ENCODE results near the gene DNAJC16. TPM values are rescaled to one million over a fixed set of nuclear protein-coding genes. Genes with fewer than 3 reads are reported as not detected.

Gene DNAJC16
- total RNA-seq, 2 experiments from 2014 or later: 7.1 to 9.8 TPM

DNA sequence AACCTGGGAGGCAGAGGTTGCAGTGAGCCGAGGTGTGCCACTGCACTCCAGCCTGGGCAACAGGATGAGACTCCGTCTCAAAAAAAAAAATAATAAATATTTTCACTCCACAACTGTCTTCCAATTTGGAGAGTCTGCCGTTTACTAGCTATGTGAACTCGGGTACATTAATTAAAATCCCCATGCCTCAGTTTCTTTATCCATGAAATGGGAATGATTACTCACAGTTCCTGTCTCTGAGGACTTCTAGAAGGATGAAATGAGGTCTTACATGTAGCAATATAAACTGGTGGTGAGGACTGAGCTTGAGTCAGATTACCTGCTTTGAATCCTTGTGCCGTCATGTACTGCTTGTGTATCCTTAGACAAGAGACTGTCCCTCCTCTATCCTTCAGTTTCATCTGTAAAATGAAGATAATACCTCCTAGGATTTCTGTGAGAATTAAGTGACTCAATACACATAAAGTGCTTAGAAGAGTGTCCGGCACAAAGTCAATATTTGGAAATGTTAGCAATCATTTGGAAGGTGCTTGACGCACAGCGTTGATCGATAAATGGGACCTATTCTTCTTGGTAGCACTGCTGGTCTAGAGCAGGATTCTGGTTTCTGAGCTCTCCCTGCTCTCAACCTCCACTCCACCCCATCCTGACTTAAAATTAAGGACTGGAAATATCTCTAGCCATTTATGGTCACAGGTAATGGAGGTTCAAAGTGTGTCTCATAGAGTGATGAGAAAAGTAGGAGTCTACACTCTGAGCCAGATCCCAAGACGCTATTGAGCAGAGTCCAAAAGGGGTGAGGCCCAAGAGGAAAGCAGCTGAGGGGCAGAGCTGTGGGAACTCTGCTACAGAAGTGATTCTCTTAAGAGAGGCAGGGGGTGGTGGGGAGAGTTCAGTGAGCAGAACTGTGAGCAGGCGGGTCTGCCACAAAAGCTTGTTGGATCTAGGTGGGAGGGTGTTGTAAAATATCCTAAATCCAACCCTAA lies 79.0 kb downstream of the DNAJC16 start:
- no peak overlapping the region for H3K27ac Mint-ChIP-seq
- H3K27me3 Mint-ChIP-seq (ENCODE audit: low read depth): no peaks in the 10 kb centered on the region
- CTCF ChIA-PET: no interaction called here
- no peaks in the 10 kb centered on the region for H3K36me3 Mint-ChIP-seq (ENCODE audit: low read depth)
- intact Hi-C loops (cut with micrococcal nuclease): no loop called here
- peaks cover 9% of the 10 kb centered on the region for H3K4me1 Mint-ChIP-seq (ENCODE audit: low read depth)
- no peak overlapping the region for H3K4me3 Mint-ChIP-seq
- no peak for DNase-seq
- H3K9me3 Mint-ChIP-seq: no peaks in the 10 kb centered on the region

DNA sequence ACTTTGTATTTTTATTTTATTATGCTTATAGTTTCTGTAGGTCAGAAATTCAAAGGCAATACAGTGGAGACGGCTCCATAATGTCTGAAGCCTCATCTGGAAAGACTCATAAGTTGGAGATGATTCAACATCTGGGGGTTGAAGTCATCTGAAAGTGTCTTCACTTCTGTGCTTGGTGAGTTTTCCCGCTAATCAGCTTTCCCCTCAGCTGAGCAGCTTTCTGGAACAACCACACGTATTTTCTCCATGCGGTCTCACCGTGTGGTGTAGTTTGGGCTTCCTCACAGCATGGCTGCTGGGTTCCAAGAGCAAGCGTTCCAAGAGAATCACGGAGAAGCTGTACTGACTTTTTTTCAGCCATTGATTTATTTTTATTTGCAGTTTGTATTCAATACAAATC lies 83.0 kb downstream of the DNAJC16 start:
- Mint-ChIP-seq H3K36me3 (ENCODE audit: low read depth) (no peaks in the 10 kb centered on the region), H3K4me3 (no peak overlapping the region), H3K9me3 (no peaks in the 10 kb centered on the region), H3K27me3 (ENCODE audit: low read depth) (no peaks in the 10 kb centered on the region), H3K27ac (no peak overlapping the region), H3K4me1 (ENCODE audit: low read depth) (no peaks in the 10 kb centered on the region)
- CTCF ChIA-PET: no interaction called here
- no peak for DNase-seq
- intact Hi-C loops (cut with micrococcal nuclease): loop anchor here (10.0 kb wide), 1 partner anchor 195 kb away; no protein-coding TSS in a partner anchor

DNA sequence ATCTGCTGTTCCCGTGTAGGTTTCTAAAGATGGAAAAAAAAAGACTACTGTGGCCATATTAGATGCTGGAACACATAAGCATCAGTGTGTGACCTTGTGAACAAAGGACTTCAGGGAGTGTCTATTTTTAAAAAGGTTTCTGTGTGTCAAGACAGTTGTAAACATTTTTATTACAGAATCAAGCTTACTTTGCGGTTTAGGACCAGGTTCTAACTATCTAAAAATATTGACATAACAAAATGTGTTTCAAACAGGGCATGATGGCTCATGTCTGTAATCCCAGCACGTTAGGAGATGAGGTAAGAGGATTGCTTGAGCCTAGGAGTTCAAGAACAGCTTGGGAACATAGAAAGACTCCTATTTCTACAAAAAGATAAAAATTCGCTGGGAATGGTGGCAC lies 83.5 kb downstream of the DNAJC16 start:
- CTCF ChIA-PET: no interaction called here

DNA sequence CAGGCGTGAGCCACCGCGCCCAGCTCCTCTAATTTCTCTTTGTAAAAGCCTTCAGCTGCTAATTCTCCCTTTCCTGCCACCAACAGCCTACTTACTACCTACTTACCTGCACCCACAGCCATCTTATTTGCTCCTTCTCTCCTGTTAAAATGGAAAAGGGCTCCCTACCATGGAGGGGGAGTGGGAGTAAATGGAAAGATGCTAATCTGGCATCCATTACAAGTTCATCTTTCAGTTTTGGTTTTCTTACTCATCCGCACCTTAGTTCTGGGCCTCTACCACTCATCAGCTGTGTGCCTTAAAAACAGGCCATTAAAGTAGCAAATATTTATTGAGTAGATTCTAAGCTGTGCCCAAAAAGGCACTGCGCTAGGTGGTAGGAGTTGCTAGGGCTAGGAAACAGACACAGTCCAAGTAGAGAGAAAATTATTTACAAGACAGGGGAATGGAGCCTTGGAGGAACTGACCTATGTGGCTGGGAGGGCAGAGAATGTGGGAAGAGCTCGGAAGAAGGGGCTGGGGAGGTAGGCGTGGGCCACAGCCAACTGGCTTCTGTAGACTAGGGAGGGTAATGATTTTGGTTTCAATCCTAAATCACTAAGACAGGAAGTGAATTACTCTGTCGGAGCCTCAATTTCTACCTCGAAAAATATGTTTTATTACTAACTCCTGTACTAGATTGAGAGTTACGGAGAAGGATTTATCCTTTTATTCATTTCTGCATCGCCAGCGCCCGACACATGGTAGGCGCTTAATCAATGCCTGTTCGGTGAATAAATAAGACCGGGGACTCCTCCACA lies 89.9 kb downstream of the DNAJC16 start:
- intact Hi-C loops (cut with micrococcal nuclease): loop anchor here (1.0 to 10.0 kb wide), 10 partner anchors 13 to 752 kb away; partner anchors contain the start of genes DNAJC16 and PLEKHM2
- CTCF ChIA-PET: no interaction called here
- Mint-ChIP-seq H3K27ac (peak overlapping the region; percentile 93), H3K27me3 (ENCODE audit: low read depth) (no peaks in the 10 kb centered on the region), H3K4me3 (peak overlapping the region; percentile 90), H3K36me3 (ENCODE audit: low read depth) (peaks cover 4% of the 10 kb centered on the region), H3K4me1 (ENCODE audit: low read depth) (peaks cover 37% of the 10 kb centered on the region), H3K9me3 (no peaks in the 10 kb centered on the region)
- DNase-seq: no peak

More for the DNA sequence above, 83.5 kb downstream of the DNAJC16 start:
- H3K4me3 Mint-ChIP-seq: no peak overlapping the region
- H3K9me3 Mint-ChIP-seq: no peaks in the 10 kb centered on the region
- intact Hi-C loops (cut with micrococcal nuclease): loop anchor here (10.0 kb wide), 1 partner anchor 195 kb away; no protein-coding TSS in a partner anchor
- H3K4me1 Mint-ChIP-seq (ENCODE audit: low read depth): no peaks in the 10 kb centered on the region
- no peaks in the 10 kb centered on the region for H3K27me3 Mint-ChIP-seq (ENCODE audit: low read depth)
- H3K36me3 Mint-ChIP-seq (ENCODE audit: low read depth): no peaks in the 10 kb centered on the region
- H3K27ac Mint-ChIP-seq: no peak overlapping the region
- no peak for DNase-seq

DNA sequence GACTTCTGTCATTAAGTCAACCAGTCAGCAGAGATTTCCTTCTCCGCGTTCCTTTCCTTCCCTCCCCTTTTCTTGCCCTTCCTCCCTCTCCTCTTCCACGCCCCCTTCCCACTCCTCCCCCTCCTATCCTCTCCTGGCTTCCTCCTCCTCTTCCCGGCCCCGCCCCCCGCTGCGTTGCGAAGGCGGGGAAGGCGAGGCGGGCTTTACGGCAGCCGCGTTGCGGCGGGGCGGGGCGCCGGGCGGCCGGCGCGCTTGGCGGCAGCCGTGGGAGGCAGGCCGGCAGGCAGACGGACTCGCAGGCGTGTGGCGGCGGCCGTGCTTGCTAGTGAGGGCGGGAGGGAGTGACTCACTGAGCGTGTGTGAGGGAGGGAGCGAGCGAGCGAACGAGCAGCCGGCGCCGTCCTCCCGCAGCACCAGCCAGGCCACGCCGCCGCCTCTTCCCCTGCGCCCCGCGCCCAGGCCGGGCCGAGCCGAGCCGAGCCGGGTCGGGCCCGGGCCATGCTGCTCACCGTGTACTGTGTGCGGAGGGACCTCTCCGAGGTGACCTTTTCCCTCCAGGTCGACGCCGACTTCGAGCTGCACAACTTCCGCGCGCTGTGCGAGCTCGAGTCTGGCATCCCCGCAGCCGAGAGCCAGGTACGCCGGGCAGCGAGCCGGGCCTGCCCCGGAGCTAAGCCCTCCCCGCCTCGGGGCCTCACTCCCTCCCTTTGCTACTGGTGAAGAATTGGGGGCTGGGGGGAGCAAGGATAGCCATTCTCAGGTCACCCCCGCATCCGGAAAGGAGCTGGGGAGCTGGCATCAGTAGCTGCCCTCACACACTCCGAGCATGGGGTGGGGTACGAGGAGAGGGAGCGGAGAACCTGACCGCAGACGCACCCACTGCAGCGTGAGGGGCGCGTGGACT lies 90.8 kb downstream of the DNAJC16 start, which contains the start of gene DDI2:
DDI2 (plus strand) TSS at position 286 of the 904 bp plus-strand sequence; CDS start at position 499, 213 bp downstream.
- intact Hi-C loops (cut with micrococcal nuclease): loop anchor here (1.0 to 10.0 kb wide), 11 partner anchors 14 to 751 kb away; partner anchors contain the start of genes DNAJC16 and PLEKHM2
- Mint-ChIP-seq H3K4me3 (peak within 1 kb of the TSS; percentile 90), H3K27me3 (ENCODE audit: low read depth) (no peaks in the 10 kb centered on the region), H3K27ac (peak within 1 kb of the TSS; percentile 93), H3K9me3 (no peaks in the 10 kb centered on the region), H3K36me3 (ENCODE audit: low read depth) (peaks cover 4% of the 10 kb centered on the region), H3K4me1 (ENCODE audit: low read depth) (peaks cover 43% of the 10 kb centered on the region)
- DNase-seq: peak; percentile 96
- CTCF ChIA-PET: no interaction called here

DNA sequence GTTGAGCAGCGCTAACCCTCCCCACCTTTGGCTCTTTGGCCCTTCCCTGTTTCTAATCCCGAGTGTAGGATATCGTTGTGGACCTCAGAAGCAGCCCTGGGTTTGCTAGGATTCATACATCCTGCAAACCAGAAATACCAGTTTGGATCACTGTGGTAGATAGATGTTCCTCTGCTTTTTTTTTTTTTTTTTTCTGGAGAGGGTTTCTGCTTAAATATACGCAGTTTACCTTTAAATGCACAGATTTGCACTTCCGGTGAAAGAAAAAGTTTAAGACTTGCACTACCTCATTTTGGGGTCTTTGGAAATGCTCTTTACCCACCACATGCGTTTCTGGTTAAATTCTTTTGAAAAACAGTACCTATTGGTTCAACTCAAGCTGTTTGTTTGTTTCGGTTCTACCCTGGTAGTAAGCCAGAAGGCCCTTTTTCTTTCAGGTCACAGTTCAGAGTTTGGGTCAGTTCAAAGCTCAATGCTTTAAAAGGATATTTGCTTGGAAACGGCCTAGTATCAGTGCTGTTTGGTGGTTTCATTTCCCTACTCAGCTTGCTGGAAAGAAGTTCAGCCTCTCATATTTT lies 91.5 kb downstream of the DNAJC16 start:
- H3K4me3 Mint-ChIP-seq: peak overlapping the region; percentile 90
- H3K4me1 Mint-ChIP-seq (ENCODE audit: low read depth): peaks cover 51% of the 10 kb centered on the region
- peak; percentile 22 for DNase-seq
- peaks cover 5% of the 10 kb centered on the region for H3K36me3 Mint-ChIP-seq (ENCODE audit: low read depth)
- intact Hi-C loops (cut with micrococcal nuclease): loop anchor here (1.0 to 10.0 kb wide), 4 partner anchors 79 to 376 kb away; no protein-coding TSS in a partner anchor
- CTCF ChIA-PET: interaction anchor here (0.6 kb wide), 2 partner anchors 12 to 68 kb away, joined by 3 to 5 read pairs; no protein-coding TSS in a partner anchor
- H3K27ac Mint-ChIP-seq: peak overlapping the region; percentile 86
- no peaks in the 10 kb centered on the region for H3K27me3 Mint-ChIP-seq (ENCODE audit: low read depth)
- no peaks in the 10 kb centered on the region for H3K9me3 Mint-ChIP-seq

DNA sequence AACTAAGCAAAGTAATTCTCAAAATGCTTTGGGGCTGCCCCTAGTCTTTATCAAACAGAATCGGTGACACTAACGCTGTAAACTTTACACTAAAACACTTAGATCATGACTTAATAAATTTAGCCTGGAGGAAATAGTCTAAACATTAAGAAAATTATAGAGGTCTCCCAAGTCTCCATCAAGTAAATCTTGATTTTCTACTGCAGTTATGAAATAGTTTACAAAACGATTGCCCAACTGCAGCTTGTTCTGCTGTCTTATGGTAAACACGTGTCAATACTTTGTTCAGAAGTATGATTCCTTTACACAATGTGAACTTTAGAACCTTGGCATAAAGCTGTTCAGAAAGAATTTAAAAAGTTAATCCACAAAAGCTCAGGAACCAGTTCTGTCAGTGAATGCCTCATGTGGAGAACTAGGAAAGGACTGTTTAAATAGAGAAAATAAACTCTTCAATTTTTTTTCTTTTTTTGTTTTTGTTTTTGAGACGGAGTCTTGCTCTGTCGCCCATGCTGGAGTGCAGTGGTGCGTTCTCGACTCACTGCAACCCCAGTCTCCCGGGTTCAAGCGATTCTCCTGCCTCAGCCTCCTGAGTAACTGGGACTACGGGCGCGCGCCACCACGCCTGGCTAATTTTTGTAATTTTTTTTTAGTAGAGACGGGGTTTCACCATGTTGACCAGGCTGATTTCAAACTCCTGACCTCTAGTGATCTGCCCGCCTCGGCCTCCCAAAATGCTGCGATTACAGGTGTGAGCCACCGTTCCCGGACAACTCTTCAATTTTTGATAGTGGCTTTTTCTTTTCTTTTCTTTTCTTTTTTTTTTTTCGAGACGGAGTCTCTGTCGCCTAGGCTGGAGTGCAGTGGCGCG lies 92.2 kb downstream of the DNAJC16 start:
- H3K27ac Mint-ChIP-seq: peak overlapping the region; percentile 86

DNA sequence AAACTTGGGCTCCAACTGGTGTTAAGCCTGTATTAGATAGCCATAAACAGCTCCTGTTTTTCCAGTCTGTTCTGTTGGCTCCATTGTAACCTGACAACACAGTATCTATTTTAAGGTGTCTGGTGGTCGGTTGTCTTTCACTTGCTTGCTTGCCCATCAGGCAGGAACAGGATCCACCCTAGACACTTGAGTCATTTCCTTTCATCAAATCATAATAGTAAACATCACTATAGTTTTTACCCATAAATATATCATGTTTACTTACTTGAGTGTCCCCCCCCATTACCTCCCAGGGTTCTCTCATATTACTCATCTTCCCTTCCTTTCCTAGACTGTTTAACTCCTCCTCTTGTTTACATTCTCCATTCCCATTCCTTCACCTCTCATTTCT lies 93.5 kb downstream of the DNAJC16 start:
- Mint-ChIP-seq H3K27me3 (ENCODE audit: low read depth) (no peaks in the 10 kb centered on the region), H3K36me3 (ENCODE audit: low read depth) (peaks cover 5% of the 10 kb centered on the region), H3K4me3 (no peak overlapping the region), H3K4me1 (ENCODE audit: low read depth) (peaks cover 64% of the 10 kb centered on the region), H3K27ac (peak overlapping the region; percentile 47), H3K9me3 (no peaks in the 10 kb centered on the region)
- DNase-seq: no peak
- intact Hi-C loops (cut with micrococcal nuclease): no loop called here
- CTCF ChIA-PET: no interaction called here

More for the DNA sequence above, 92.2 kb downstream of the DNAJC16 start:
- CTCF ChIA-PET: interaction anchor here (0.6 kb wide), 2 partner anchors 11 to 67 kb away, joined by 3 to 5 read pairs; no protein-coding TSS in a partner anchor
- DNase-seq: no peak
- intact Hi-C loops (cut with micrococcal nuclease): loop anchor here (1.0 to 10.0 kb wide), 4 partner anchors 78 to 377 kb away; no protein-coding TSS in a partner anchor
- no peaks in the 10 kb centered on the region for H3K27me3 Mint-ChIP-seq (ENCODE audit: low read depth)
- peaks cover 54% of the 10 kb centered on the region for H3K4me1 Mint-ChIP-seq (ENCODE audit: low read depth)
- H3K4me3 Mint-ChIP-seq: peak overlapping the region; percentile 90
- no peaks in the 10 kb centered on the region for H3K9me3 Mint-ChIP-seq
- peaks cover 5% of the 10 kb centered on the region for H3K36me3 Mint-ChIP-seq (ENCODE audit: low read depth)

DNA sequence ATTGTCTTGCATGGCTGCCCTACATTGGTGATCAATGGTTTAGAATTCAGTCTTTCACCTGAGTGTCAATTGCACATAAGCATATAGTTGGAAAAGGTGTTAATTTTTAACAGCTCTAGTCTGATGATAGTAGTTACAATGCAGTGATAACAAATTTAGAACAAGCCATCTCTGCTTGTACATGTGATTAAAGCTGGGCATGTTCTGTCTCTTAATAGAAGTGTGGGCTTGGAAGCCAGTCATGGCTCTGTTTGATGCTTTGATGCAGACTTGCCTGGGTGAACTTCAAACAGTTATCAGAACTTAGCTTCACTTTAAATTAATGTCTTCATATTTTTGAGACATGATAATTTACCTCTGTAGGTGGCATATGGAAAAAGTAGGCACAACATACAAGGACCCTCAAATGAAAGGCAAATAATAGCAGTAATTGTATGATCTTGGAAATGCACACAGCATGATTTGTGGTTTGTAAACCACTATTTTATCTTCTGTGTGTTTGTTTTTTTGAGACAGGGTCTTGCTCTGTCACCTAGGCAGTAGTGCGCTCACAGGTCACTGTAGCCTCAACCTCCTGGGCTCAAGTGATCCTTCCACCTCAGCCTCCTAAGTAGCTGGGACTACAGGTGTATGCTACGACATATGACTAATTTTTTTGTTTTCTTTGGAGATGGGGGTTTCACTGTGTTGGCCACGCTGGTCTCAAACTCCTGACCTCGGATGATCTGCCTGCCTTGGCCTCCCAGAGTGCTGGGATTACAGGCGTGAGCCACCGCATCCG lies 94.4 kb downstream of the DNAJC16 start:
- Mint-ChIP-seq H3K4me1 (ENCODE audit: low read depth) (peaks cover 65% of the 10 kb centered on the region), H3K27ac (no peak overlapping the region), H3K4me3 (no peak overlapping the region), H3K9me3 (no peaks in the 10 kb centered on the region), H3K36me3 (ENCODE audit: low read depth) (peaks cover 5% of the 10 kb centered on the region), H3K27me3 (ENCODE audit: low read depth) (no peaks in the 10 kb centered on the region)
- intact Hi-C loops (cut with micrococcal nuclease): no loop called here
- CTCF ChIA-PET: interaction anchor here (1.8 kb wide), 1 partner anchor 90 kb away, joined by 3 read pairs; no protein-coding TSS in a partner anchor
- DNase-seq: no peak

DNA sequence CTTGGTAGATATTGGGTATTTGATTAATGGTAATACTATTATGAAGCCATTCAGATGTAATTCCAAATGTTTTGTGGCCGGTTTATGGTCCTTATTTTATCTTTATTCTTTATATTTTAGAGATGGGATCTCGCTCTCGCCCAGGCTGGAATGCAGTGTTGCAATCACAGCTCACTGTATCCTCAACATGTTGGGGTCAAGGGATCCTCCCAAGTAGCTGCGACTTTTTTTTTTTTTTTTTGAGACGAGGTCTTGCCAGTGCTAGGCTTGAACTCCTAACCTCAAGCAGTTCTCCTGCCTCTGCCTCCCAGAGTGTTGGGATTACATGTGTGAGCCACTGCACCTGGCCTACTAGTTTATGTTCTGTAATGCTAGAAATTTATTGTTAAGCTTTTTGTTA lies 95.3 kb downstream of the DNAJC16 start:
- no peak for DNase-seq
- Mint-ChIP-seq H3K9me3 (no peaks in the 10 kb centered on the region), H3K27me3 (ENCODE audit: low read depth) (no peaks in the 10 kb centered on the region), H3K27ac (no peak overlapping the region), H3K4me3 (no peak overlapping the region), H3K36me3 (ENCODE audit: low read depth) (peaks cover 8% of the 10 kb centered on the region), H3K4me1 (ENCODE audit: low read depth) (peaks cover 61% of the 10 kb centered on the region)
- CTCF ChIA-PET: interaction anchor here (0.8 to 1.8 kb wide), 2 partner anchors 28 to 91 kb away, joined by 3 read pairs; no protein-coding TSS in a partner anchor
- intact Hi-C loops (cut with micrococcal nuclease): no loop called here
